ENCODE data around the gene PCDHB8.

DNA sequence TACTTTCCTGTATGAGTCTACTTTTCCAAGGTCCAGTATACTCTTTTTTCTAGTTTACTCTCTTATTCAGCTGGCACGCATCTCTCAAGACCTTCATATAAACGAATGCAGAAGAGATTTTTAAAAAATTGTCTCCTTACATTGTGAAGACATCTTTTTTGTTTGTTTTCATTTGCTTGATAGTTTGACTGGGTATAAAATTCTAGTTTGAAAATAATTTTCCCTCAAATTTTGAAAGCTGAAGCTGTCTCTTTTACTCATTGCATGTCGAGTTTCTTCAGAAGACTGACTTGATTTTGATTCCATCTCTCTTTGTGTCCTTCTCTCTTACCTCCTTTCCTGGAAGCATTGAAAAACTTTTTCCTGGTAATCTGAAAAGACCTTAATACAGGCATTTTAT, 18.8 kb downstream of the PCDHB8 start:
- TF ChIP-seq POLR2A (IDR thresholded peaks at IDR 0.05) = no peak
- TF ChIP-seq, protein P1, sequence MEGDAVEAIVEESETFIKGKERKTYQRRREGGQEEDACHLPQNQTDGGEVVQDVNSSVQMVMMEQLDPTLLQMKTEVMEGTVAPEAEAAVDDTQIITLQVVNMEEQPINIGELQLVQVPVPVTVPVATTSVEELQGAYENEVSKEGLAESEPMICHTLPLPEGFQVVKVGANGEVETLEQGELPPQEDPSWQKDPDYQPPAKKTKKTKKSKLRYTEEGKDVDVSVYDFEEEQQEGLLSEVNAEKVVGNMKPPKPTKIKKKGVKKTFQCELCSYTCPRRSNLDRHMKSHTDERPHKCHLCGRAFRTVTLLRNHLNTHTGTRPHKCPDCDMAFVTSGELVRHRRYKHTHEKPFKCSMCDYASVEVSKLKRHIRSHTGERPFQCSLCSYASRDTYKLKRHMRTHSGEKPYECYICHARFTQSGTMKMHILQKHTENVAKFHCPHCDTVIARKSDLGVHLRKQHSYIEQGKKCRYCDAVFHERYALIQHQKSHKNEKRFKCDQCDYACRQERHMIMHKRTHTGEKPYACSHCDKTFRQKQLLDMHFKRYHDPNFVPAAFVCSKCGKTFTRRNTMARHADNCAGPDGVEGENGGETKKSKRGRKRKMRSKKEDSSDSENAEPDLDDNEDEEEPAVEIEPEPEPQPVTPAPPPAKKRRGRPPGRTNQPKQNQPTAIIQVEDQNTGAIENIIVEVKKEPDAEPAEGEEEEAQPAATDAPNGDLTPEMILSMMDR (IDR thresholded peaks at IDR 0.05) = no peak
